ENCODE data around the gene BMS1. TPM values are rescaled to one million over a fixed set of nuclear protein-coding genes. Genes with fewer than 3 reads are reported as not detected.

BMS1 gene
- total and polyA plus RNA-seq, 2 donors (not counting 3 experiments of a cell fraction or from before 2014, with no cell fraction given) = 2.8 to 23.4 TPM

- H3K9me3 ChIP-seq (replicated peaks; ENCODE audit: control insufficient read depth, insufficient read depth, low read length) = no peaks in the 10 kb centered on the region
- H3K36me3 ChIP-seq (ENCODE audit: control insufficient read depth in 2 of 2, extremely low read depth in 1 of 2, insufficient read depth in 2 of 2, low read length in 2 of 2) = peaks cover 30% of the 10 kb centered on the region in 2 experiments
- no peak overlapping the region for H3K27ac ChIP-seq (ENCODE audit: insufficient read depth, low read depth, low read length)
- TF ChIP-seq POLR2A (IDR thresholded peaks at IDR 0.05; ENCODE audit: low read depth, low read length) = no peak
- no peak for TF ChIP-seq GATA2 (IDR thresholded peaks at IDR 0.05; ENCODE audit: insufficient read depth, insufficient read length, low read depth, low read length)
- TF ChIP-seq MAX (IDR thresholded peaks at IDR 0.05; ENCODE audit: insufficient read depth, insufficient read length) = no peak
- TF ChIP-seq FOS (IDR thresholded peaks at IDR 0.05; ENCODE audit: borderline replicate concordance, insufficient read depth, low read length) = no peak
- no peak for TF ChIP-seq CTCF (IDR thresholded peaks at IDR 0.05; ENCODE audit: extremely low read depth in 1 of 2, insufficient read depth in 1 of 2, low read depth in 1 of 2, low read length in 2 of 2)
- no peak overlapping the region for H2AFZ ChIP-seq (ENCODE audit: low read depth, low read length)
- H3K27me3 ChIP-seq (ENCODE audit: control insufficient read depth in 2 of 2, insufficient read depth in 2 of 2, low read length in 2 of 2) = no peaks in the 10 kb centered on the region
- no peak overlapping the region for H3K9ac ChIP-seq (replicated peaks; ENCODE audit: extremely low read depth, insufficient read depth, low read length)
- BruUV-seq (replicated peaks) = no TSS peak
- H3K4me1 ChIP-seq (ENCODE audit: control insufficient read depth, extremely low read depth, insufficient read depth, low read length) = no peaks in the 10 kb centered on the region
- FAIRE-seq (no peak), DNase-seq (ENCODE audit: low read depth, low spot score) (no peak)
- H3K79me2 ChIP-seq (ENCODE audit: control insufficient read depth, insufficient read depth, low read length) = peaks cover 3% of the 10 kb centered on the region
- no peaks in the 10 kb centered on the region for H4K20me1 ChIP-seq (replicated peaks; ENCODE audit: control insufficient read depth, extremely low read depth, insufficient read depth, low read length)
- POLR2A ChIA-PET = no interaction called here
- no peaks in the 10 kb centered on the region for H3K9me1 ChIP-seq (replicated peaks; ENCODE audit: control insufficient read depth, extremely low read depth, insufficient read depth, low read length)
- intact Hi-C loops (cut with micrococcal nuclease) = no loop called here
- dilution Hi-C loops (cut with MboI; ENCODE audit: extremely low pct_ligation_motif_present, low sequenced_read_pairs) = no loop called here
- CTCF ChIA-PET = no interaction called here
- no peak overlapping the region for H3K4me2 ChIP-seq (ENCODE audit: insufficient read depth, low read length)
- no peak overlapping the region for H3K4me3 ChIP-seq (replicated peaks in 1 of 3; ENCODE audit: insufficient read depth in 1 of 3, low read depth in 1 of 3, low read length in 3 of 3)
Observed at GRCh38 chr10:42790835-42791234, 8.2 kb downstream of the BMS1 start.

- intact Hi-C loops (cut with micrococcal nuclease) = no loop called here
- TF ChIP-seq MAX (IDR thresholded peaks at IDR 0.05; ENCODE audit: insufficient read depth, insufficient read length) (no peak), MYC (IDR thresholded peaks at IDR 0.05; ENCODE audit: low read depth, low read length) (no peak), EZH2 (IDR thresholded peaks at IDR 0.05; ENCODE audit: borderline replicate concordance, low read depth, low read length, severe bottlenecking) (no peak), CTCF (IDR thresholded peaks at IDR 0.05; ENCODE audit: extremely low read depth in 1 of 2, insufficient read depth in 1 of 2, low read depth in 1 of 2, low read length in 2 of 2) (no peak), POLR2A (IDR thresholded peaks at IDR 0.05; ENCODE audit: low read depth, low read length) (no peak), GATA2 (IDR thresholded peaks at IDR 0.05; ENCODE audit: insufficient read depth, insufficient read length, low read depth, low read length) (no peak), JUN (IDR thresholded peaks at IDR 0.05; ENCODE audit: borderline replicate concordance, insufficient read depth, insufficient read length, low read depth) (no peak), FOS (IDR thresholded peaks at IDR 0.05; ENCODE audit: borderline replicate concordance, insufficient read depth, low read length) (no peak), POLR2AphosphoS5 (IDR thresholded peaks at IDR 0.05; ENCODE audit: insufficient read depth, low read depth, low read length) (no peak)
- Histone ChIP-seq H3K79me2 (ENCODE audit: control insufficient read depth, insufficient read depth, low read length) (peaks cover under 1% of the 10 kb centered on the region), H3K4me1 (ENCODE audit: control insufficient read depth, extremely low read depth, insufficient read depth, low read length) (no peaks in the 10 kb centered on the region), H3K4me3 (replicated peaks in 1 of 3; ENCODE audit: insufficient read depth in 1 of 3, low read depth in 1 of 3, low read length in 3 of 3) (no peak overlapping the region), H3K9ac (replicated peaks; ENCODE audit: extremely low read depth, insufficient read depth, low read length) (no peak overlapping the region), H4K20me1 (replicated peaks; ENCODE audit: control insufficient read depth, extremely low read depth, insufficient read depth, low read length) (no peaks in the 10 kb centered on the region), H3K36me3 (ENCODE audit: control insufficient read depth in 2 of 2, extremely low read depth in 1 of 2, insufficient read depth in 2 of 2, low read length in 2 of 2) (peaks cover 38 to 49% of the 10 kb centered on the region in 2 experiments), H3K9me1 (replicated peaks; ENCODE audit: control insufficient read depth, extremely low read depth, insufficient read depth, low read length) (no peaks in the 10 kb centered on the region), H3K4me2 (ENCODE audit: insufficient read depth, low read length) (no peak overlapping the region), H3K27ac (ENCODE audit: insufficient read depth, low read depth, low read length) (no peak overlapping the region), H3K27me3 (ENCODE audit: control insufficient read depth in 2 of 2, insufficient read depth in 2 of 2, low read length in 2 of 2) (no peaks in the 10 kb centered on the region), H2AFZ (ENCODE audit: low read depth, low read length) (no peak overlapping the region), H3K9me3 (replicated peaks; ENCODE audit: control insufficient read depth, insufficient read depth, low read length) (no peaks in the 10 kb centered on the region)
- no peak for FAIRE-seq
- POLR2A ChIA-PET = no interaction called here
- no peak for DNase-seq (ENCODE audit: low read depth, low spot score)
- dilution Hi-C loops (cut with MboI; ENCODE audit: extremely low pct_ligation_motif_present, low sequenced_read_pairs) = no loop called here
- BruUV-seq (replicated peaks) = no TSS peak
- CTCF ChIA-PET = interaction anchor here (0.9 to 2.4 kb wide), 2 partner anchors 11 to 42 kb away, joined by 3 to 9 read pairs; no protein-coding TSS in a partner anchor
Observed at GRCh38 chr10:42795701-42796100, 13.1 kb downstream of the BMS1 start.
